ENCODE measurements around the gene CCNT1. TPM values are rescaled to one million over a fixed set of nuclear protein-coding genes. Genes with fewer than 3 reads are reported as not detected.
"Not testable (repeated sequence)": the region's sequence is repeated elsewhere in the genome, so short reads cannot be mapped to it uniquely, and the experiment has no call there.

CCNT1 gene
- total RNA-seq, 4 donors from 2014 or later, result 20.7 to 45.1 (median 32.0) TPM

GRCh38 chr12:48678551-48679185 is 37.8 kb downstream of the CCNT1 start:
- no peak for TF ChIP-seq CTCF (IDR thresholded peaks at IDR 0.05)
- ATAC-seq (ENCODE audit: low FRiP score), result no peak
- no peak for DNase-seq (ENCODE audit: low spot score)

GRCh38 chr12:48671231-48671856 is 45.2 kb downstream of the CCNT1 start:
- DNase-seq (ENCODE audit: low spot score), result no peak
- no peak for TF ChIP-seq CTCF (IDR thresholded peaks at IDR 0.05)
- ATAC-seq (ENCODE audit: low FRiP score), result no peak

GRCh38 chr12:48668996-48669395 is 47.5 kb downstream of the CCNT1 start:
- no peak for ATAC-seq (ENCODE audit: low FRiP score)

GRCh38 chr12:48659863-48660262 is 56.6 kb downstream of the CCNT1 start:
- ATAC-seq (ENCODE audit: low FRiP score) (no peak), DNase-seq (ENCODE audit: low spot score) (no peak)
- no peak for TF ChIP-seq CTCF (IDR thresholded peaks at IDR 0.05)

More at GRCh38 chr12:48668996-48669395, 47.5 kb downstream of the CCNT1 start:
- no peak for DNase-seq (ENCODE audit: low spot score)
- no peak for TF ChIP-seq CTCF (IDR thresholded peaks at IDR 0.05)

- no peak for DNase-seq (ENCODE audit: low spot score)
- no peak for TF ChIP-seq CTCF (IDR thresholded peaks at IDR 0.05)
- ATAC-seq (ENCODE audit: low FRiP score), result no peak
These were observed 64.8 kb downstream of the CCNT1 start for GRCh38 chr12:48651681-48652080.

GRCh38 chr12:48645354-48645753 is 71.2 kb downstream of the CCNT1 start:
- DNase-seq (ENCODE audit: low spot score); ATAC-seq (ENCODE audit: low FRiP score): not testable (repeated sequence)

GRCh38 chr12:48643011-48643410 is 73.5 kb downstream of the CCNT1 start:
- no peak for ATAC-seq (ENCODE audit: low FRiP score)
- no peak for DNase-seq (ENCODE audit: low spot score)
- TF ChIP-seq CTCF (IDR thresholded peaks at IDR 0.05), result no peak

- not testable (repeated sequence) for DNase-seq (ENCODE audit: low spot score); ATAC-seq (ENCODE audit: low FRiP score)
These were observed 74.6 kb downstream of the CCNT1 start for GRCh38 chr12:48641752-48642555.

Measured in omental fat pad (tissue), 4 donors.